Psoas muscle (tissue), 8 donors: Measurements from ENCODE around the gene NFATC1. TPM values are rescaled to one million over a fixed set of nuclear protein-coding genes. Genes with fewer than 3 reads are reported as not detected.
A peak's percentile ranks its signal among the peaks of the same experiment; 100 is the strongest.

ENCODE experiments used
- ATAC-seq, 4 donors: fragments of 200-7000 bp; cut with Tn5 transposase; one replicate each; pipeline ENCODE4 v1.9.1; 2020; ENCODE audit warnings: moderate library complexity in 3 of 4, mild to moderate bottlenecking in 2 of 4
- DNase-seq, 2 donors: peaks; one replicate each; pipeline ENCODE4 v3.0.0-alpha.2; 2020
- H3K27ac ChIP-seq: fragments of 200-600 bp; one replicate; pipeline ENCODE4 v1.8.0; 2022
- H3K27me3 ChIP-seq, 3 donors: fragments of 200-600 bp in 1 of 3; one replicate each; pipeline versions ENCODE4 v1.6.1 to v1.8.0; 2013 to 2022; ENCODE audit warnings: low read length in 2 of 3, mild to moderate bottlenecking in 2 of 3, moderate library complexity in 1 of 3; ENCODE audit not compliant: insufficient read depth in 3 of 3
- H3K36me3 ChIP-seq, 2 donors: fragments of 200-600 bp in 1 of 2; one replicate each; pipeline versions ENCODE4 v1.6.1 to v1.8.0; 2013 to 2022; ENCODE audit warnings: low read depth in 1 of 2, mild to moderate bottlenecking in 1 of 2, moderate library complexity in 1 of 2; ENCODE audit not compliant: insufficient read depth in 1 of 2
- H3K4me1 ChIP-seq: fragments of 200-600 bp; one replicate; pipeline ENCODE4 v1.8.0; 2022
- H3K4me3 ChIP-seq: fragments of 200-600 bp; one replicate; pipeline ENCODE4 v1.8.0; 2022; ENCODE audit warnings: mild to moderate bottlenecking
- H3K9me3 ChIP-seq: fragments of 200-600 bp; one replicate; pipeline ENCODE4 v1.8.0; 2022
- CTCF ChIP-seq: fragments of 200-600 bp; IDR thresholded peaks from one replicate; pipeline ENCODE4 v1.8.0; 2022; ENCODE audit warnings: antibody characterized with exemption
- WGBS, 3 donors: extraction: QIAGEN DNeasy Blood & Tissue Kit; methylation state at CpG; one replicate each; pipeline versions ENCODE4 v1.1.6 to v1.1.7; 2013; 5-methylcytosine and 5-hydroxymethylcytosine counted together
- intact Hi-C, 2 donors: fragments of 100-400 bp; cut with DNase I; formaldehyde crosslinking; loops; one replicate each; pipeline versions ENCODE4 v1.11.0 to v1.14.2; 2022
- polyA plus RNA-seq, 3 donors: library from polyadenylated mRNA; stranded (reverse); fragments of 200-250 nt; gene quantifications; one replicate each; pipeline ENCODE4 v1.2.3, GENCODE V29; 2013
- total RNA-seq, 4 donors: library from RNA; stranded (reverse); fragmentation: NEBNext Ultra II Directional in 2 of 4; extraction: Animal tissue kit (Norgen Biotek cat#: 25700) in 2 of 4; gene quantifications; one replicate each; pipeline versions ENCODE4 v1.2.1 to v1.2.4, GENCODE V29; 2021 to 2023
- donor health status: healthy with polysubstance abuse.
- donor health status: DM: no; HTN: no; CAD: no; lungs with moderate emphysema.
- donor health status: Bipolar disorder and iron deficiency.
- donor health status: healthy.
- donor health status: DM: yes; HTN: yes; CAD: no.
- donor health status: DM: no; HTN: no; CAD: no.
- donor health status: DM: no; HTN: no; CAD: no.
- donor health status: DM: yes; HTN: yes; CAD: no.

NFATC1 gene
- total and polyA plus RNA-seq, 7 donors, result 3.0 to 28.7 (median 21.0) TPM

DNA sequence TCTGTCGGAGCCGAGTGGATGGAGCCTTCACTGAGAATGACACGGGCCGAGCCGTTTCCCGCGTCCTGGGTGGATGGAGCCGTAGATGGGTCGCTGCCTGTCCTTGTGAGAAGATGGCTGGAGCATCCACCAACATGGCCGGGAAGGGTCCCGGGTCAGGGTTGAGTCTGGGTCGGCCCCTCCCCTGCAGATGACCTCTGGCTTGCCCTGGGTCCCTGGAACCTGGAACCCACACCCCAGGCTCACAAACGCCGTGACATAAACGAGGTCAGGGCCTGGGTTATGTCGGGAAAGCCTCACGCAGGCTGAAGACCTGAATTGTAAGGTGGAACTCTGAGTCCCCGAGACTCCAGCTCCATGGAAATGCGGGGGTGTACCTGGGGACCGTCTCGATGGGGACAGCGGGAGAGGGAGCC is 94.9 kb downstream of the NFATC1 start:
- intact Hi-C loops, result no loop called here
- Histone ChIP-seq H3K4me3 (no peak overlapping the region), H3K27me3 (no peaks in the 10 kb centered on the region), H3K36me3 (peaks cover 0 to 38% of the 10 kb centered on the region in 2 donors), H3K4me1 (peaks cover 12% of the 10 kb centered on the region), H3K27ac (no peak overlapping the region), H3K9me3 (no peaks in the 10 kb centered on the region)
- WGBS, 3 donors, result 87 to 93% (median 91%) methylated on average over 22 of the region's 22 CpGs
- DNase-seq (peak; percentile 10 to 46), ATAC-seq (no peak)
- no peak for TF ChIP-seq CTCF

- ATAC-seq (no peak), DNase-seq (peak; percentile 6 to 28)
- H3K27me3 ChIP-seq, result no peaks in the 10 kb centered on the region
- intact Hi-C loops, result no loop called here
- no peak overlapping the region for H3K4me3 ChIP-seq
- H3K36me3 ChIP-seq, result peaks cover 0 to 38% of the 10 kb centered on the region in 2 donors
- peaks cover 7% of the 10 kb centered on the region for H3K4me1 ChIP-seq
- TF ChIP-seq CTCF, result no peak
- H3K27ac ChIP-seq, result no peak overlapping the region
- H3K9me3 ChIP-seq, result no peaks in the 10 kb centered on the region
- 93 to 96% (median 93%) methylated on average over 18 to 19 of the region's 19 CpGs for WGBS, 3 donors
Measured at GRCh38 chr18:79491081-79491551, 95.4 kb downstream of the NFATC1 start.

DNA sequence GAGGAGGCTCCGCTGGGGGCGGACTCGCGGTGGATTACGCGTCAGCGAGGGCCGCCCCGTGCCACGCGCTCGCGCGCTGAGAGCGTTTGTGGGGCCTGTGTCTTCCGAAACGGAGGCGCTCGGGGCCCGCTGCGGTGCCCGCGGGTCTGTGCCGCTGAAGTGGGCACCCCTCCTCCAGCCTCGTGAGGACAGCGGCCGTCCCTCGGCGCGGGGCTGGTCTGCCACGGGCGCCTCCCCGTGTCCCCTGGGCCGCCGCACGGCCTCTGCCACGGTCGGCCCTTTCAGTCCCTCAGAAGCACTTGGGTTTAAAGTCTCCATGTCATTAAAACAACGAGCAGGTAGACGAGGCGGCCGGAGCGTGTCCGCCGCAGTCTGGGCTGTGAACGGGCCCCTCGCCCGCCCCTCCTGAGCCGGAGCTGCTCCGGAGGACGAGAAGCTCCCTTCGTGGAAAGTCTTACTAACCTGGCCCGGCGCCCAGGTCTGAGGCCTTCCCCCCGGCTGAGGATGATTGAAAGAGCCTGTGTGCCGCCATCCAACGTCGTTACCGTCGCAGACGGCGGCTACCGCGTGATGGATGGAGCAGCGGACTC is 97.6 kb downstream of the NFATC1 start:
- Histone ChIP-seq H3K9me3 (no peaks in the 10 kb centered on the region), H3K4me1 (no peaks in the 10 kb centered on the region), H3K36me3 (peaks cover 0 to 26% of the 10 kb centered on the region in 2 donors), H3K4me3 (no peak overlapping the region), H3K27me3 (no peaks in the 10 kb centered on the region), H3K27ac (no peak overlapping the region)
- ATAC-seq (no peak), DNase-seq (peak in 1 of 2 donors; percentile 48)
- no peak for TF ChIP-seq CTCF
- WGBS, 3 donors, result 95 to 98% (median 97%) methylated on average over 65 of the region's 65 CpGs
- intact Hi-C loops, result no loop called here

- Histone ChIP-seq H3K4me1 (no peaks in the 10 kb centered on the region), H3K27me3 (no peaks in the 10 kb centered on the region), H3K27ac (no peak overlapping the region), H3K4me3 (no peak overlapping the region), H3K9me3 (peaks cover 4% of the 10 kb centered on the region), H3K36me3 (peaks cover 0 to 22% of the 10 kb centered on the region in 2 donors)
- TF ChIP-seq CTCF, result no peak
- DNase-seq (no peak), ATAC-seq (no peak)
- 97 to 98% (median 98%) methylated on average over 41 of the region's 41 CpGs for WGBS, 3 donors
- intact Hi-C loops, result no loop called here
Measured at GRCh38 chr18:79493801-79494211, 98.1 kb downstream of the NFATC1 start.

GRCh38 chr18:79494936-79495335 is 99.2 kb downstream of the NFATC1 start:
- peak in 1 of 2 donors; percentile 30 for DNase-seq
- H3K27me3 ChIP-seq, result no peaks in the 10 kb centered on the region
- WGBS, 3 donors, result 94 to 96% (median 96%) methylated on average over 14 to 16 of the region's 16 CpGs
- H3K4me3 ChIP-seq, result no peak overlapping the region
- H3K4me1 ChIP-seq, result no peaks in the 10 kb centered on the region
- intact Hi-C loops, result no loop called here
- peaks cover 0 to 17% of the 10 kb centered on the region in 2 donors for H3K36me3 ChIP-seq
- TF ChIP-seq CTCF, result no peak
- H3K9me3 ChIP-seq, result peaks cover 4% of the 10 kb centered on the region
- H3K27ac ChIP-seq, result no peak overlapping the region
- no peak for ATAC-seq
